Hematopoietic multipotent progenitor cell treated with erythropoietin and hydrocortisone succinate and interleukin-3 and kit ligand, for 8 days (in vitro differentiated cells): ENCODE data around the gene SS18L1.
A peak's percentile ranks its signal among the peaks of the same experiment; 100 is the strongest.
"Not testable (repeated sequence)": the region's sequence is repeated elsewhere in the genome, so short reads cannot be mapped to it uniquely, and the experiment has no call there.

Source experiments
- DNase-seq: peaks from one replicate; pipeline ENCODE4 v3.0.0-alpha.2; 2015

Gene SS18L1

GRCh38 chr20:62143081-62143956 is at the start of gene SS18L1, which contains the start of gene PSMA7:
TSS of gene SS18L1 (plus strand) at chr20:62143769. CDS start at chr20:62143821, 52 bp downstream.
TSS of gene PSMA7 (minus strand) at chr20:62143394. CDS start at chr20:62143303, 91 bp downstream.
- DNase-seq: peak; percentile 89

- no peak for DNase-seq
Measured at GRCh38 chr20:62096421-62097380, 46.9 kb upstream of the SS18L1 start.

GRCh38 chr20:62097881-62098407 is 45.6 kb upstream of the SS18L1 start:
- DNase-seq: no peak

GRCh38 chr20:62101078-62101477 is 42.5 kb upstream of the SS18L1 start:
- no peak for DNase-seq

GRCh38 chr20:62103508-62104233 is 39.9 kb upstream of the SS18L1 start:
- DNase-seq: no peak

- DNase-seq: no peak
Measured at GRCh38 chr20:62104234-62104789, 39.3 kb upstream of the SS18L1 start.

GRCh38 chr20:62104791-62105345 is 38.7 kb upstream of the SS18L1 start:
- DNase-seq: no peak

GRCh38 chr20:62105592-62105991 is 38.0 kb upstream of the SS18L1 start:
- DNase-seq: no peak

- no peak for DNase-seq
Measured at GRCh38 chr20:62111148-62111547, 32.4 kb upstream of the SS18L1 start.

GRCh38 chr20:62112368-62112767 is 31.2 kb upstream of the SS18L1 start:
- no peak for DNase-seq

- DNase-seq: no peak
Measured at GRCh38 chr20:62114894-62115293, 28.7 kb upstream of the SS18L1 start.

- not testable (repeated sequence) for DNase-seq
Measured at GRCh38 chr20:62115800-62116407, 27.7 kb upstream of the SS18L1 start.

GRCh38 chr20:62116558-62117361 is 26.8 kb upstream of the SS18L1 start:
- DNase-seq: no peak

GRCh38 chr20:62117362-62117646 is 26.3 kb upstream of the SS18L1 start:
- peak; percentile 31 for DNase-seq

- DNase-seq: no peak
Measured at GRCh38 chr20:62117658-62118057, 25.9 kb upstream of the SS18L1 start.

- DNase-seq: no peak
Measured at GRCh38 chr20:62118113-62119043, 25.2 kb upstream of the SS18L1 start.

- no peak for DNase-seq
Measured at GRCh38 chr20:62119115-62119514, 24.5 kb upstream of the SS18L1 start.

GRCh38 chr20:62119591-62120364 is 23.8 kb upstream of the SS18L1 start:
- no peak for DNase-seq

- DNase-seq: no peak
Measured at GRCh38 chr20:62120365-62120762, 23.2 kb upstream of the SS18L1 start.
